GM12891 (cell line): Measurements from ENCODE around the gene ANO2.

Source experiments
- PAX5 ChIP-seq: IDR thresholded peaks from 2 replicates; pipeline ENCODE4 v1.6.1; 2011; ENCODE audit warnings: low read length, moderate library complexity, mild to moderate bottlenecking; ENCODE audit not compliant: insufficient read depth, severe bottlenecking
- POLR2A ChIP-seq: IDR thresholded peaks from 2 replicates; pipeline ENCODE4 v1.6.1; 2011; ENCODE audit warnings: low read depth, low read length, control low read depth
- TAF1 ChIP-seq: IDR thresholded peaks from 2 replicates; pipeline ENCODE4 v1.6.1; 2011; ENCODE audit warnings: low read depth, low read length, control low read depth

- no peak for TF ChIP-seq TAF1
- TF ChIP-seq POLR2A = no peak
- TF ChIP-seq PAX5 = no peak
Measured at GRCh38 chr12:5614256-5614655, 330.8 kb downstream of the ANO2 start.
